Measurements from ENCODE around the gene SCFD2. TPM values are rescaled to one million over a fixed set of nuclear protein-coding genes. Genes with fewer than 3 reads are reported as not detected.

SCFD2 gene
- total RNA-seq, 1 donor, result 24.2 TPM

DNA sequence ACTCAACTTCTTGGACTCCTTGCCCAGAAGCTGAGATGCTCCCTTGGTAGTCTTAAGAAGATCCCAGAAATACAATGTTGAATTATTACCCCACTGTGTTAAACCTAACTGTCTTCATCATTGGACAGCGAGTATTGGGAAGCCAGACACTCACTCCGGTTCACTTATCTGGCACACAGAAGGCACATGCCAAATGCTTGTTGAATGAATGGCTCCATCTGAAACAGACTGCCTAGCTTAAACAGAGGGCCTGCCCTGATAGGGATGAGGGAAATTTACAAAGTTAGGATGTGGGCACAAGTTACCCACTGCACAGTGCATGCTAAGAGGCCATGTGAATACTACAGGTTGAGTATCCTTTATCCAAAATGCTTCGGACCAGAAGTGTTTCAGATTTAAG is 424.4 kb downstream of the SCFD2 start:
- H3K79me2 ChIP-seq (ENCODE audit: insufficient read depth, low read length), result no peaks in the 10 kb centered on the region
- no peak overlapping the region for H3K4me3 ChIP-seq (ENCODE audit: insufficient read depth, low read length)
- DNase-seq (ENCODE audit: insufficient read length, low spot score, missing footprints), result no peak
- no peaks in the 10 kb centered on the region for H3K36me3 ChIP-seq (ENCODE audit: insufficient read depth, low read length)
- TF ChIP-seq, protein P1, sequence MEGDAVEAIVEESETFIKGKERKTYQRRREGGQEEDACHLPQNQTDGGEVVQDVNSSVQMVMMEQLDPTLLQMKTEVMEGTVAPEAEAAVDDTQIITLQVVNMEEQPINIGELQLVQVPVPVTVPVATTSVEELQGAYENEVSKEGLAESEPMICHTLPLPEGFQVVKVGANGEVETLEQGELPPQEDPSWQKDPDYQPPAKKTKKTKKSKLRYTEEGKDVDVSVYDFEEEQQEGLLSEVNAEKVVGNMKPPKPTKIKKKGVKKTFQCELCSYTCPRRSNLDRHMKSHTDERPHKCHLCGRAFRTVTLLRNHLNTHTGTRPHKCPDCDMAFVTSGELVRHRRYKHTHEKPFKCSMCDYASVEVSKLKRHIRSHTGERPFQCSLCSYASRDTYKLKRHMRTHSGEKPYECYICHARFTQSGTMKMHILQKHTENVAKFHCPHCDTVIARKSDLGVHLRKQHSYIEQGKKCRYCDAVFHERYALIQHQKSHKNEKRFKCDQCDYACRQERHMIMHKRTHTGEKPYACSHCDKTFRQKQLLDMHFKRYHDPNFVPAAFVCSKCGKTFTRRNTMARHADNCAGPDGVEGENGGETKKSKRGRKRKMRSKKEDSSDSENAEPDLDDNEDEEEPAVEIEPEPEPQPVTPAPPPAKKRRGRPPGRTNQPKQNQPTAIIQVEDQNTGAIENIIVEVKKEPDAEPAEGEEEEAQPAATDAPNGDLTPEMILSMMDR (IDR thresholded peaks at IDR 0.05; ENCODE audit: extremely low read depth, low read depth, low read length), result no peak
- no peak overlapping the region for H3K27ac ChIP-seq (ENCODE audit: low read depth, low read length)
- no peaks in the 10 kb centered on the region for H4K20me1 ChIP-seq (ENCODE audit: insufficient read depth, low read length)
- H3K4me1 ChIP-seq (ENCODE audit: insufficient read depth, low read length), result no peaks in the 10 kb centered on the region
- no peak overlapping the region for H2AFZ ChIP-seq (ENCODE audit: low read length)
- H3K4me2 ChIP-seq (ENCODE audit: insufficient read depth, low read length), result no peak overlapping the region
- H3K27me3 ChIP-seq (ENCODE audit: insufficient read depth, low read length), result no peaks in the 10 kb centered on the region
- no peaks in the 10 kb centered on the region for H3K9me3 ChIP-seq (ENCODE audit: low read depth, low read length)

DNA sequence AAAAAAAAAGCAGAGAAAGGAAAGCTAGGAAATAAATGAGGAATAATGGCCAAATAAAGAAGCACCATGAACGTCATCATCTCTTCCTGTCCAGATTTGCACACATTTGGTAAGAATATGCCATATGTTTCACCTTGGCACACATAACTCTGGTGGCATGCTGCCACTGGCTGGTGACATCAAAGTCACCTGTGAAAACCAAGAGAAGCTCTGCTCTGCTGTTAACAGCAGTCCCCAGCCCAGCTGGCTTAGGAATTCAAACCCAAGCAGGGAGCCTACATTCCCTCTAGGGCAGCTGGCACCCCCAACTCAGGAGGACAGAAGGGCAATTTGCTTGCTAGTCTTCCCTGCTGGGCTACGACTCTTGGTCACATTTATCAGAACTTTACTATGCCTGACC is 426.1 kb downstream of the SCFD2 start:
- TF ChIP-seq, protein P1 (IDR thresholded peaks at IDR 0.05; ENCODE audit: extremely low read depth, low read depth, low read length), result no peak
- Histone ChIP-seq H3K4me1 (ENCODE audit: insufficient read depth, low read length) (no peaks in the 10 kb centered on the region), H3K36me3 (ENCODE audit: insufficient read depth, low read length) (no peaks in the 10 kb centered on the region), H3K9me3 (ENCODE audit: low read depth, low read length) (no peaks in the 10 kb centered on the region), H2AFZ (ENCODE audit: low read length) (no peak overlapping the region), H3K4me2 (ENCODE audit: insufficient read depth, low read length) (no peak overlapping the region), H3K79me2 (ENCODE audit: insufficient read depth, low read length) (no peaks in the 10 kb centered on the region), H3K4me3 (ENCODE audit: insufficient read depth, low read length) (no peak overlapping the region), H4K20me1 (ENCODE audit: insufficient read depth, low read length) (no peaks in the 10 kb centered on the region), H3K27ac (ENCODE audit: low read depth, low read length) (no peak overlapping the region), H3K27me3 (ENCODE audit: insufficient read depth, low read length) (no peaks in the 10 kb centered on the region)
- no peak for DNase-seq (ENCODE audit: insufficient read length, low spot score, missing footprints)

DNA sequence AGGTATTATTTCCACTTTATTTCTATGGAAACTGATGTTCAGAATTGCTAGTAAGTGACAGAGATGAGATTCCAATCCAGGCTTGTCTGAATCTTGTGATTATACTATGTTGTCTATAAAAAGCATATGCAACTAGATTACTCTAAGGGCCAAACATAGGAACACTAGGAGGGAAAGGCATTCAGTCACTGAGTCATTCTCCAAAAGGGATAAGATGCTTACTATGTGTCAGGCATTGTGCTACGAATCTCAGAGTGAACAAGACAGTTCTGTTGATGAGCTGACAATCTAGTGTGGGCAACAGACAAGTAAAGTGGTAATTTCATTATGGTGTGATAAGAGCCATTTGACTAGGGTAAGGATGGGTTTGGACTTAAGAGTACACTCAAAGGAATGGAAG is 426.5 kb downstream of the SCFD2 start:
- no peak for DNase-seq (ENCODE audit: insufficient read length, low spot score, missing footprints)
- no peaks in the 10 kb centered on the region for H3K27me3 ChIP-seq (ENCODE audit: insufficient read depth, low read length)
- no peak overlapping the region for H3K27ac ChIP-seq (ENCODE audit: low read depth, low read length)
- no peak overlapping the region for H2AFZ ChIP-seq (ENCODE audit: low read length)
- H3K4me3 ChIP-seq (ENCODE audit: insufficient read depth, low read length), result no peak overlapping the region
- TF ChIP-seq, protein P1 (IDR thresholded peaks at IDR 0.05; ENCODE audit: extremely low read depth, low read depth, low read length), result no peak
- H3K36me3 ChIP-seq (ENCODE audit: insufficient read depth, low read length), result no peaks in the 10 kb centered on the region
- H3K4me1 ChIP-seq (ENCODE audit: insufficient read depth, low read length), result no peaks in the 10 kb centered on the region
- H4K20me1 ChIP-seq (ENCODE audit: insufficient read depth, low read length), result no peaks in the 10 kb centered on the region
- no peak overlapping the region for H3K4me2 ChIP-seq (ENCODE audit: insufficient read depth, low read length)
- no peaks in the 10 kb centered on the region for H3K9me3 ChIP-seq (ENCODE audit: low read depth, low read length)
- no peaks in the 10 kb centered on the region for H3K79me2 ChIP-seq (ENCODE audit: insufficient read depth, low read length)

DNA sequence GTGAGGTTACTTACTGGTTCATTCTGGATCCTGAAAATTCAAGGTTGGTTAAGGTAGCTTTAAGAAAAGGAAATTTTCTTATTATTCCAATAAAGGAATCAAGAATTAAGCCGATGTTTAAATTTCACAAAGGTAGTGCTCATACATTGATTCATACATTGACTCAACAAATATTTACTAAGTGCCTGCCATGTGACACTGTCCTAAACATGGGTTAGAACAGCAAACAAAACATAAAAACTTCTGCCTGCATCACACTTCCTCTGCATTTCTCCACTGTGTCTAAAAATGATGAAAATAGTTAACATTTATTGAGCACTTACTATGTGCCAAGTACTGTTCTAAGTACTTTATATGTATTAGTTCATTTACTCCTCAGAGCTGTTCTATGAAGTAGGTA is 428.0 kb downstream of the SCFD2 start:
- H3K79me2 ChIP-seq (ENCODE audit: insufficient read depth, low read length), result no peaks in the 10 kb centered on the region
- H3K27ac ChIP-seq (ENCODE audit: low read depth, low read length), result no peak overlapping the region
- H3K36me3 ChIP-seq (ENCODE audit: insufficient read depth, low read length), result no peaks in the 10 kb centered on the region
- no peak overlapping the region for H2AFZ ChIP-seq (ENCODE audit: low read length)
- H3K27me3 ChIP-seq (ENCODE audit: insufficient read depth, low read length), result no peaks in the 10 kb centered on the region
- H3K4me1 ChIP-seq (ENCODE audit: insufficient read depth, low read length), result peaks cover 10% of the 10 kb centered on the region
- H3K9me3 ChIP-seq (ENCODE audit: low read depth, low read length), result no peaks in the 10 kb centered on the region
- H3K4me2 ChIP-seq (ENCODE audit: insufficient read depth, low read length), result no peak overlapping the region
- H4K20me1 ChIP-seq (ENCODE audit: insufficient read depth, low read length), result no peaks in the 10 kb centered on the region
- DNase-seq (ENCODE audit: insufficient read length, low spot score, missing footprints), result no peak
- TF ChIP-seq, protein P1 (IDR thresholded peaks at IDR 0.05; ENCODE audit: extremely low read depth, low read depth, low read length), result no peak
- H3K4me3 ChIP-seq (ENCODE audit: insufficient read depth, low read length), result no peak overlapping the region

All from osteoblast (primary cell).